Frontal cortex (tissue), 4 donors: ENCODE measurements around the gene ALB. TPM values are rescaled to one million over a fixed set of nuclear protein-coding genes. Genes with fewer than 3 reads are reported as not detected.
A peak's percentile ranks its signal among the peaks of the same experiment; 100 is the strongest.

Experiments
- DNase-seq, 2 donors: peaks; one replicate each; pipeline ENCODE4 v3.0.0; 2012; ENCODE audit warnings: low spot score in 2 of 2
- FAIRE-seq: peaks from 2 replicates; lab custom pipeline; 2012; peaks lifted over from hg19 to GRCh38; lab: Jason Lieb, UNC
- total RNA-seq: library from RNA; depleted of rRNA; stranded (reverse); fragments of >200 nt; gene quantifications from one replicate; pipeline ENCODE4 v1.2.3, GENCODE V29; 2014
- donor health status: control.
- donor health status: control.
- donor health status: control.

Gene ALB
- total RNA-seq, 1 donor from 2014 or later: 0.41 TPM

DNA sequence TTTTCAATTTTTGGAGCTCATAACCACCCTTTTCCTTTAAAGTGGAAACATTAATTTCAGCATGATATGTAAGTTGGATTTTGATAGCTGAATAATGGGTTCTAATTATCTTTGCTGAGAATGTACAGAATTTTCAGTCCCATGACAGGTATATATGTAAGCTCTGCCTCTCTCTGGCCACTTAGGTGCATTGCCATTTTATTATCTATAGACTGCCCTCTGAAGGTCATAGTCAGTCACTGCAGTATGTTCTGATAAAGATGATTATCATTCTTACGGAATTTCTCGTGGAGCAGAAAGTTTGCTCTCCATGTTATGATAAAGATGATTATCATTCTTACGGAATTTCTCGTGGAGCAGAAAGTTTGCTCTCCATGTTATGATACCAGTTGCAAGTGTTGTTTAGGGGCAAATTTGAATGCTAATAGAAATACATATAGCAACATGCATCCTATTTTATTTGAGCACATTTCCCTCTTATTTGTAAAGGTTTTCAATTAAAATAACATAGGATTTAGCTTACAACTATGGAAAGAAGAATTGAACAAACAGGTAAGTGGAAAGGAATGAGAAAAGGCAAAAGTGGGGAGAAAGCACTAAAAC, 42.4 kb downstream of the ALB start:
- peak in 1 of 2 donors; percentile 11 for DNase-seq
- FAIRE-seq: peak; percentile 43

DNA sequence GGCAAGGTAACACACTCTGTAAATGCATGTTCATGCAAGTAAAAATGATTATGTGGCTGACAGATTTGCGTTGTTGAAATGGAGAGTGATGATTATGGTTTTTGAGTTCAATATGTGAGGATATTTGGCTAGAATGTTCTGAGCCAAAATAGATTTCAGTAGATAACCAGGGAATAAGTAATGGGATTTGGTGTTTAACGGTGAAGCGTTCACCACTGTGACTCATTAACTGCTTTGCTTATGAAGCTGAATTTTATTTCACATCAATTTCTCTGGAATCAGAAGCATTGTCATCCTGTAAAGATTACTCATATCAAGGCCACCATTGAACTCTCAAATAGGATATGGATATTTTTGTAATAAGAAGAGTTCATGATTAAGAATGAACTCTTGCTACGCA, 43.6 kb downstream of the ALB start:
- DNase-seq (no peak), FAIRE-seq (no peak)

DNA sequence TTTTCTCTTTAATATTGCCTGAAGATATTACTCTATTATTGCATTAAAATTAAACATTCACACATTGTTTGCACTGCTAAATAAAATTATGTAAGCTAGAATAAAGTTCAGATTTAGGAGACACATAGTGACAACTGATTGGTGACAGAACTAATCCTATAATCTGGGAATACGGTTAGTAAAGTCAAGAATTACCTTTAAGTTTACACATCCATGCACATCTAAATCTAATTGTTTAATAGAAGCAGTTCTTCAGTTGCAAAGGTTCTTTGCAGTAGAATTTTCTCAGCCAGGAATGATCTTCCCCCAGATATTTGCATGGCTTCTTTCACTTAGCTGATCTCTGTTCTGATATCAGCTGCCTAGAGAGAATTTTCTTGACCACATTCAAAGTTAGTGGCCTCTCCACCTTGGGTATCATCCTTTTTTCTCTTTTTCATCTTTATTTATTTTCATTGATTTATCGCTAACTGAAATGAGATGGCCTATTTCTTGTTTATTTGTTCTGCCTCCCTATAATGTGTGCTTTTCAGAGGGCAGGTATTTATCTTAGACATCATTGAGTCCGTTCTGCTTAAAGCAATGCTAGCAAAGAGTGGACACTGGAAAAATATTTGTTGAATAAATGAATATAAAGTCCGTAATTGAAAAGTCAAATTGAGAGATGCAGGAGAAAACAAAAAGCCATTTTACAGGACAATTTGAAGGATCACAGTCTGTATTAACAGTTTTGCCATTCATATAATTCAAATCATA, 44.5 kb downstream of the ALB start:
- FAIRE-seq (no peak), DNase-seq (no peak)

DNA sequence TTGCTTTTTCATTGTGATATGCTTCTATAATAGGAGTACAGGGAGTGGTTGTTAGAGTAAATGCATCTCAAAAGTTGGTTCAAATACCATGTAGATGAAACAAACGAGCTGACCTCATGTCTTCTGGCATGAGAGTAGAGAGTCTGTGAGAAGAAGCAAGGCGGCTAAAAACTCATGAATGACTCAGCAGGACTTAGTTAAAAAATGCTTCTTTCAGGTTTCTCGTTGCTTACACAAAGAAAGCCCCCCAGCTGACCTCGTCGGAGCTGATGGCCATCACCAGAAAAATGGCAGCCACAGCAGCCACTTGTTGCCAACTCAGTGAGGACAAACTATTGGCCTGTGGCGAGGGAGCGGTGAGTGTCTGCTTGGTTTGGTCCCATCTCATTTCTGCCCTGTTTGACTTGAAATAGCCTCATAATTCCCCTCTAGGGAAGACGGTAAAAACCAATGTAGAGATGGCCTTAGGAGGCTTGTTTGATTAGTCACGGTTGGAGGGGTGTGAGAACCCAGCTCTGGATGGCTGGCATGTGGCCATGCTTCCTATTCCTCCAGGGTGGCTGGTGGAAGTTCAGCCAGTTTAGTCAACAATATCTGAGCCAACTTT, 46.4 kb downstream of the ALB start:
- DNase-seq (no peak), FAIRE-seq (no peak)

DNA sequence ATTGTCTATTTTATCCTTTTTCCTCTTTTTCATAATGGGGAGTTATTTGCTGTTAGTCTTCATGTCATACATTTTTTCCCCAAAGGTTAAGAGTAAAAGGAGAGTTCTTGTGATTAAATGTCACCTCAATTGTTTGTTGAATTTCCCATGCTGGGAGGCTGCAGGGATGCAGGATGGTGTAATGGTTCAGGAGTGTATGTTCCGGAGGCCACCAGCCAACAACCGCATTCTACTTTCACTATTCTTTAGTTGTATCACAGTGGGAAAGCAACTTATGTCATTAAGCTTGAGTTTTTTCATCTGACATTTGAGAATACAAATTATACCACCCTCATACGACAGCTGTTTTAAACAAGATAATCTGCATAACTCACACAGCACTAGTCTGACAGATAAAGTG, 47.3 kb downstream of the ALB start:
- DNase-seq (no peak), FAIRE-seq (no peak)

DNA sequence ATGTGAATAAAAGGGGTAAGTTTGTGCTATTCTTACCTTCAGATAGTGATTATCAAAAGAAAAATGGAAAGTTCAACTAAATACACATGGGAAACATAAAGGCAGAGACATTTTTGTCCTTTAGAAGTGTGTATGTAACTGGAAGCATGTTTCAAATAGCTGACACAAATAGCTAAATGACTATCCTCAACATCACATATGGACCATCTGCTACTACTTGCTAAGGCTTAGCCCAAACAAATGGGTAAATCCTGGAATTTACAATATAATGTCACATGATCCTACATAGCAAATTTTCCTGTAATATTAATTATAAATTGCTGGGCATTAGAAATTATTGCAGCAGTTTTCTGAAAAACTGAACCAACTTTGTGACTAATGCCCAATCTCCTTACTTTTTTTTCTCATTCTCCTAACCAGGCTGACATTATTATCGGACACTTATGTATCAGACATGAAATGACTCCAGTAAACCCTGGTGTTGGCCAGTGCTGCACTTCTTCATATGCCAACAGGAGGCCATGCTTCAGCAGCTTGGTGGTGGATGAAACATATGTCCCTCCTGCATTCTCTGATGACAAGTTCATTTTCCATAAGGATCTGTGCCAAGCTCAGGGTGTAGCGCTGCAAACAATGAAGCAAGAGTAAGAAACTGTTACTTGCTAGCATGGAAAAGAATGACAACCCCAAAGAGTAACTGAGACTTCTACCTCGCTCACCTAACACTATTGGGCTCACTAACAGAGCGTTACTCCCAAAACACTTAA, 48.1 kb downstream of the ALB start:
- FAIRE-seq: no peak
- DNase-seq: no peak

DNA sequence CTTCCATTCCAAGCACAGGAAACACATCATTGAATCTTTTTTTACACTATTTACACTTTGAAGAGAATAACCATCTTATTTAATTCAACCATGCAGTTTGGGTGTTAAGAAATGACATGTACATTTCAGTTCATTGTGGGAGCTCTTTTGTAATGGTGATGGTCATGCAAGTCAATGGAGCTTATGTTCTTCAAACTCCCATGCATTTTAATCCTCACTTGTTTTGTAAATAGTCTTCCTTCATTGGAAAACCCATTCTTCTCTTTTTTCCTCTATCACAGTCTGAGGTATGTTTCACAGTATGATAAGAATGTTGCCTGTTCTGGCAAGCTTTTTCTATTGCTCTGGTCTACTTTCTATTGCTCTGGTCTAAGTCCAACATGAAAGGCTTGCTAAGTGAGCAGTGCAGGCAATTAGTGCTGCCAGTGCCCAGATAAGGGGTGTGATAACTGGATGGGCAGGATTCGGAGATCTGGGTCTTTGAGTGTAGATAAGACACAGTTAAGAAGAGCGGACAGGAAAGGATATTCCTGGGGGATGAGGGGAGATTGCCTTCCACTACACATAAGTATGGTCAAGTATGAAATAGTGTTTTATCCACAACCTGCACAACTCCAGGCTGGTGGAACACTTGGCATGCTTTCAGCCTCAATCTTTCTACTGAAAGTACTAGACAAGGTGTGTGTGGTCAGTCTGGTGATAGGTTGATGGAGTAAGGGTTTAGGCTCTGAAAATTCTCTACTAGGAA, 49.0 kb downstream of the ALB start:
- FAIRE-seq: no peak

DNA sequence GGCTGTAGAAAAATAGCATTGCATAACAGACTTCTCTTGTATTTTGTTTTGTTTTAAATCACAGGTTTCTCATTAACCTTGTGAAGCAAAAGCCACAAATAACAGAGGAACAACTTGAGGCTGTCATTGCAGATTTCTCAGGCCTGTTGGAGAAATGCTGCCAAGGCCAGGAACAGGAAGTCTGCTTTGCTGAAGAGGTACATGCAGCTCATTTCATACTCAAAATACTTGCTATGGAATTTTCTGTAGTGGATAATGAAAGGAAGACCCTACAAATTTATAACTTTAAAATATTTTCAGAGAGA, 49.6 kb downstream of the ALB start:
- DNase-seq (no peak), FAIRE-seq (no peak)

More for the DNA sequence above, 49.0 kb downstream of the ALB start:
- DNase-seq: no peak

DNA sequence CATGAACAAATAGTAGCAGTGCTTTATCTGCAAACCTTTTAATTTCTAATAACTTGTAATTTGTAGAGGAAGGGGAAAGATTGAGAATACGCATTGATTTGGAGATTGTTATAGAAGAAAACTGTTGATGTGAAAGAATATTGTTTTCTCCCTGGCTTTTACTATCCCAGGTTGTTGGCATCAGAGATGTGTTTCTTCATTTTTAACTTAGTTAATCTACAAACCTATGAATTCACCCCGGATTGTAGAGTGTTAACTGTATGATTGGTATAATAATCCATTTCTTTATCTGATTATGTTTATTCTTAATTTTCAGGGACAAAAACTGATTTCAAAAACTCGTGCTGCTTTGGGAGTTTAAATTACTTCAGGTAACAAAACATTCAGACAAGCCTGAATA, 50.8 kb downstream of the ALB start:
- DNase-seq (no peak), FAIRE-seq (no peak)

DNA sequence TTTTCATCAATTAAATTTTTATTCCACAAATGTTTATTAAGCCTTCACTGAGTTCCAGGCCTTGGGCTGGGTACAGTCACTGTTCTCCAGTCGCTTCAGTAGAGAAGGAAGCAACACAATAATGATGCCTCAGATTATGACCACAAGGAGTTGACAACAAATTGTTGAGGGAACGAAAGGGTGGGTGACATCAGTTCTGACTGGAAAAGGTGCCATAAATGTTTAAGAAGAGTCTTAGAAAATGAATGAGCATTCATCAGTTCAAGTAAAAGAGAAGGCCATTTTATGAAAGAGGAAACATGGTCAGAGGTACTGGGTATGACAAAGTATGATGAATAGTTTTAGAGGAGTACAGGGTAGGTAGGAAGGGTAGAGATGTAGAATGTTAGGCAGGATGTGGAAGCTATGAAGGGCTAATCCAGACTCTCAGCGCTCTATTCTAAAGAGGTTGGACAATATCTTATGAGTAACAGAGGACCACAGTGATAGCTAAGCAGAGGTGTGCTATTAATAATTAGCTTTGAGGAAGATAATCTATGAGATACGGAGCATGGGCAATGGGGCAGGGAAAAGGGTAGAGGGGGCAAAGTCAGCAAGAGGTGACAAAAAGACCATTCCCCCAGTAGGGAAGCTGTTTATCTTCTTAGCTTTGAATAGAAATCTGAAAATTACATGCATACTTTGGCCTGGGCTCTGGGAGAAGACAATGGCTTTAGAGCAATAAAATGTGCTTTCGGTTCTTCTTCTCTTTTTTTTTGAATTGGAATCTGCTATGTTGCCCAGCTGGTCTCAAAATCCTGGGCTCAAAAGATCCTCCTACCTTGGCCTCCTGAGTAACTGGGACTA, 52.3 kb downstream of the ALB start:
- no peak for DNase-seq
- FAIRE-seq: no peak

DNA sequence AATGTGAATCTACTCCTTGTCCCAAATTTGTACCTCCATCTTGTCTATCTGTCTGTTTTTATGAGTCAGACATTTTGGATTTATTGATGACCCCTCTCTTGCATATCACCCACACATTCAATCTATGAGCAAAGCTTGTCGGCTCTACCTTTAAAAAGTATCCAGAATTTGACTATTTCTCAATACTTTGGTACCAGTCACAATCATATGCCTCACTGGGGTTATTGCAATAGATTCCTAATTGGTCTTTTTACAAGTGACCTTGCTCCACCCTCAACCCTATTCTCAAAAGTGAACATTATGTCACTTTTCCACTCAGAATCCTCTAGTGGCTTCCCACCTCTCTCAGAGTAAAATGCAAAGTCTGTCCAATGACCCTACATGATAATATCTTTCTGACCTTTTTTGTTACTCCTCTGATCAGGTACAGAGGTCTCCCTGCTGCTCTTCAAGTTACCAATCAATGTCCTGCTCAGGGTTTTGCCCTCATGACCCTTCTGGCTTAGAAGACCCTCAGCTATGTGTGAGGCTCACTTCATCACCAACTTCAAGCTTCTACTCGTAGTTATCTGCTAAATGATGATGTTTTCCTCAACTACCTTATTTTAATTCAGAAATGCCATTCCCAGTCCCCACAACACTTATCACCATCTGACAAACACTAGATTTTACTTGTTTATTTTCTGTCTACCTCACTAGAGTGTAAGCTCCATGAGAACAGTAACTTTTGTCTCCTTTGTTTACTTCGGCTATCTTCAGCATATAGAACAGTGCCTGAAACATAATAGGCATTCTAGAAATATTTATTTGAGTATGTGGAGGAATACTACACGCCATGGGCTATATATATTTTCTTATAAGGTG, 54.3 kb downstream of the ALB start:
- FAIRE-seq: no peak
- no peak for DNase-seq

DNA sequence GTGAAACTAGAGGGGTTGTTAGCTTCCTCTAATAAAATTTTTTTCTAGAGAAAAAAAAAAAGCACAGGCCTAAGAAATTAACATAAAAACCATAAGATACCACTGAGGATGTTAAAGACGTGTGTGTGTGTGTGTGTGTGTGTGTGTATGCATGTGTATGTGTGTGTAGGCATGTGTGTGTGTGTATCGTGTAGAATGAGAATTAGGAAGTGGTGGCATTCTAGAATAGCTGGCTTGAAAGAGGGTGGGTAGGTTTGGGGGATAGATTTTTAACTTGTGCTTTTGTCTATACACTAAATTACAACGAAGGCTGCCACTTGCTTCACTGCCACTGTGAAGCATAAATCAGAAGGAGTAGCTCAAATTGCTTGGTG, 54.9 kb downstream of the ALB start:
- FAIRE-seq (no peak), DNase-seq (no peak)

DNA sequence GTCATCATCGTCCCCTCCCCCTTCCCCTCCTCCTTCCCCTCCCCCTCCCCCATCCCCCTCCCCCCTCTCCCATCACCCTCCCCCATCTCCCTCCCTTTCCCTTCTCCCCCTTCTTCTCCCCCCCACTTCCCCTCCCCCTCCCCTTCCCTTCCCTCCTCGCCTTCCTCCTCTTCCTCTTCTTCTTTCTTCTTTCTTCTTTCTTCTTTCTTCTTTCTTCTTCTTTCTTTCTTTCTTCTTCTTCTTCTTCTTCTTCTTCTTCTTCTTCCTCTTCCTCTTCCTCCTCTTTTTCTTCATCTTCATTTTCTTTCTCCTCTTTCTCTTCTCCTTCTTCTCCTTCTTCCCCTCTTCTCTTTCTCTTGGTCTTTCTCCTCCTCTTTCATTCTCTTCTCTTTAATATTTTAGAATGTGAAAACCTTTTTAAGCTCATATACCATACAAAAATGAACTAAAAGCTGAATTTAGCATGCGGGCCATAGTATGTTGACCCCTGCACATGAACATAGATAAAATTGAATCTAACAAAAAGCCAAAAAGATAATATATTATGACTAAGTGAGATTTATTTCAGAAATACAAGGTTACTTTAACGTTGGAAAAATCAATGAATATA, 56.9 kb downstream of the ALB start:
- FAIRE-seq: no peak

DNA sequence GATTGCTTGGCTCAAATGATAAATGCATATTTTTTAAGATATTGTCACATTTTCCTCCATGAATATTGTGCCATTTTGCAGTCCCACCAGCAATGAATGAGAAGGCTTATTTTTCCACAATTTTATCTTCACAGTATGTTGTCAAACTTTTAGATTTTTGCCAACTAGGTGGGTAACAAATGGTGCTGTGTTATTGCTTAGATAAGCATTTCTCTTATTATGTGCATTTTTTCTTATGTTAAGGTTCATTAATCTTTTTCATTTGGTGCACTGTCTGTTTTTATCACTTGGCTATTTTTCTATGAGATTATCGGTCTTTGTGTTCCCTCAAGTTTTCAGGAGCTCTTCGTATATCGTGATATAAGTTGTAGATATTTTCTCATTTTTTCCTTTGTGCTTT, 64.1 kb downstream of the ALB start:
- DNase-seq (no peak), FAIRE-seq (no peak)

More for the DNA sequence above, 56.9 kb downstream of the ALB start:
- no peak for DNase-seq

DNA sequence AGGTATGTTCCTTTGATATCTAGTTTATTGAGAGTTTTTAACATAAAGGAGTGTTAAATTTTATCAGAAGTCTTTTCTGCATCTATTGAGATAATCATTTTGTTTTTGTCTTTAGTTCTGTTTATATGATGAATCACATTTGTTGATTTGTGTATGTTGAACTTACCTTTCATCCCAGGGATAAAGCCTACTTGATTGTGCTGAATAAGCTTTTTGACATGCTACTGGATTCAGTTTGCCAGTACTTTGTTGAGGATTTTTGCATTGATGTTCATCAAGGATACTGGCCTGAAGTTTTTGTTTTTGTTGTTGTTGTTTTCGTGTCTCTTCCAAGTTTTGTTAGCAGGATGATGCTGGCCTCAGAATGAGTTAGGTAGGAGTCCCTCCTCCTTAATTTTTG, 66.6 kb downstream of the ALB start:
- no peak for FAIRE-seq
- no peak for DNase-seq
